Parathyroid adenoma (tissue), 2 donors: ENCODE measurements around the gene TMEM97.

Experiments
- H2AFZ ChIP-seq: fragments of 300-600 bp; sonication (generic); one replicate; pipeline ENCODE4 v1.7.0; 2017; ENCODE audit warnings: antibody characterized with exemption, mild to moderate bottlenecking
- H3K27ac ChIP-seq: fragments of 300-600 bp; sonication (generic); one replicate; pipeline ENCODE4 v1.7.0; 2017
- H3K27me3 ChIP-seq: fragments of 300-600 bp; sonication (generic); one replicate; pipeline ENCODE4 v1.7.0; 2017; ENCODE audit warnings: low read length; ENCODE audit not compliant: control insufficient read depth, insufficient read depth
- H3K36me3 ChIP-seq: fragments of 300-600 bp; sonication (generic); one replicate; pipeline ENCODE4 v1.7.0; 2017; ENCODE audit warnings: low read length; ENCODE audit not compliant: control insufficient read depth, insufficient read depth
- H3K4me1 ChIP-seq: fragments of 300-600 bp; sonication (generic); one replicate; pipeline ENCODE4 v1.7.0; 2017; ENCODE audit warnings: control low read depth
- H3K4me2 ChIP-seq: fragments of 300-600 bp; sonication (generic); one replicate; pipeline ENCODE4 v1.7.0; 2017; ENCODE audit warnings: low read length
- H3K4me3 ChIP-seq: fragments of 300-600 bp; sonication (generic); one replicate; pipeline ENCODE4 v1.7.0; 2017; ENCODE audit warnings: low read depth, low read length
- H3K79me2 ChIP-seq: fragments of 300-600 bp; sonication (generic); one replicate; pipeline ENCODE4 v1.7.0; 2017; ENCODE audit warnings: control low read depth
- H3K9ac ChIP-seq: fragments of 300-600 bp; sonication (generic); one replicate; pipeline ENCODE4 v1.7.0; 2017; ENCODE audit warnings: mild to moderate bottlenecking
- H3K9me3 ChIP-seq: fragments of 300-600 bp; sonication (generic); one replicate; pipeline ENCODE4 v1.7.0; 2017; ENCODE audit warnings: low read length; ENCODE audit not compliant: control insufficient read depth
- TF ChIP-seq, protein P1 (sequence below): fragments of 300-600 bp; sonication (generic); IDR thresholded peaks from one replicate; pipeline ENCODE4 v1.7.0; 2017; ENCODE audit warnings: antibody characterized with exemption, mild to moderate bottlenecking
- donor health status: primary hyperparathyroidism.

The TMEM97 gene

GRCh38 chr17:28357061-28357900 is 38.3 kb downstream of the TMEM97 start, which contains the start of gene POLDIP2:
POLDIP2 (minus strand) TSS chr17:28357527; CDS start chr17:28357448, 79 bp downstream.
- H2AFZ ChIP-seq, result peak within 1 kb of the TSS; percentile 87
- H3K27me3 ChIP-seq, result no peaks in the 10 kb centered on the region
- peak within 1 kb of the TSS; percentile 90 for H3K4me3 ChIP-seq
- peak within 1 kb of the TSS; percentile 68 for H3K27ac ChIP-seq
- peak within 1 kb of the TSS; percentile 68 for H3K9ac ChIP-seq
- H3K36me3 ChIP-seq, result no peaks in the 10 kb centered on the region
- peaks cover 15% of the 10 kb centered on the region for H3K4me1 ChIP-seq
- H3K4me2 ChIP-seq, result peak within 1 kb of the TSS; percentile 96
- peaks cover 15% of the 10 kb centered on the region for H3K79me2 ChIP-seq
- H3K9me3 ChIP-seq, result no peaks in the 10 kb centered on the region
- TF ChIP-seq, protein P1, sequence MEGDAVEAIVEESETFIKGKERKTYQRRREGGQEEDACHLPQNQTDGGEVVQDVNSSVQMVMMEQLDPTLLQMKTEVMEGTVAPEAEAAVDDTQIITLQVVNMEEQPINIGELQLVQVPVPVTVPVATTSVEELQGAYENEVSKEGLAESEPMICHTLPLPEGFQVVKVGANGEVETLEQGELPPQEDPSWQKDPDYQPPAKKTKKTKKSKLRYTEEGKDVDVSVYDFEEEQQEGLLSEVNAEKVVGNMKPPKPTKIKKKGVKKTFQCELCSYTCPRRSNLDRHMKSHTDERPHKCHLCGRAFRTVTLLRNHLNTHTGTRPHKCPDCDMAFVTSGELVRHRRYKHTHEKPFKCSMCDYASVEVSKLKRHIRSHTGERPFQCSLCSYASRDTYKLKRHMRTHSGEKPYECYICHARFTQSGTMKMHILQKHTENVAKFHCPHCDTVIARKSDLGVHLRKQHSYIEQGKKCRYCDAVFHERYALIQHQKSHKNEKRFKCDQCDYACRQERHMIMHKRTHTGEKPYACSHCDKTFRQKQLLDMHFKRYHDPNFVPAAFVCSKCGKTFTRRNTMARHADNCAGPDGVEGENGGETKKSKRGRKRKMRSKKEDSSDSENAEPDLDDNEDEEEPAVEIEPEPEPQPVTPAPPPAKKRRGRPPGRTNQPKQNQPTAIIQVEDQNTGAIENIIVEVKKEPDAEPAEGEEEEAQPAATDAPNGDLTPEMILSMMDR, result peak; percentile 15

DNA sequence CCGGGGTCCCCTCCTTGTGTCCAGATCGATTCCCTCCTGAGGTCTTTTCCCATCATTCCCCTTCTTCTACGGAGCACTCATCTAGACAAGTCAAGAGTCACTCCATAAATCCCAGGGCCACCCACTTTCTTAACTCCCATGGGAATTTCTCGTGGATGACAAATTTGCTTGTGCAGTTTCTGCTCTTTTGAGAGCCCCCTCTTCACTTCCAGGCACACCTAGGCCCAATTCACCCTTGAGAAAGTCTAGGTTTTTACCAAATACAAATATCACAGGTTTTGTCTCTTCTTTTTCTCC is 38.8 kb downstream of the TMEM97 start:
- Histone ChIP-seq H3K36me3 (no peaks in the 10 kb centered on the region), H3K9ac (peak overlapping the region; percentile 21), H3K27ac (peak overlapping the region; percentile 66), H3K27me3 (no peaks in the 10 kb centered on the region), H3K9me3 (no peaks in the 10 kb centered on the region), H3K79me2 (peaks cover 15% of the 10 kb centered on the region), H2AFZ (peak overlapping the region; percentile 87), H3K4me2 (peak overlapping the region; percentile 96), H3K4me1 (peaks cover 15% of the 10 kb centered on the region), H3K4me3 (peak overlapping the region; percentile 90)
- TF ChIP-seq, protein P1, result no peak

DNA sequence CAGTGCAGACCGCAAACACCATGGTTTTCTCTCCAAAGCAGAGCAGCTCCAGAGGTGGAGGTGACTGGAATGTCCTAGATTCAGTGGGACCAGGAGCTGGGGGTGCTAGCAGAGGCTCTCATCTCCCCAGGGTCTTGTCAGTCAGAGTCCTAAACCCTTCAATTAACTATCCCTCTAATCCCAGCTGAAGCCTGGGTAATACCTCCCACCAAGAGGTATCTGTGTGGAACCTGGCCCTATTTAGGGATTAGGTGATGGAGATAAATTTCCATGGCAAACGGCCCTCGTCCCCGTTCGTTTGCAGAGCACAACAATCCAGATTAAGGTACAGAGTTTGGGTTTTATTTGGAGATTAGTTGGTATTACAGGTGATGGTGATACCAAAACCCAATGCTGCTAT is 44.2 kb downstream of the TMEM97 start:
- Histone ChIP-seq H3K36me3 (no peaks in the 10 kb centered on the region), H3K9ac (no peak overlapping the region), H3K79me2 (peaks cover 3% of the 10 kb centered on the region), H3K4me1 (peaks cover 6% of the 10 kb centered on the region), H3K27me3 (no peaks in the 10 kb centered on the region), H3K9me3 (no peaks in the 10 kb centered on the region), H3K4me2 (no peak overlapping the region), H3K27ac (no peak overlapping the region), H3K4me3 (no peak overlapping the region), H2AFZ (no peak overlapping the region)
- TF ChIP-seq, protein P1, result no peak

DNA sequence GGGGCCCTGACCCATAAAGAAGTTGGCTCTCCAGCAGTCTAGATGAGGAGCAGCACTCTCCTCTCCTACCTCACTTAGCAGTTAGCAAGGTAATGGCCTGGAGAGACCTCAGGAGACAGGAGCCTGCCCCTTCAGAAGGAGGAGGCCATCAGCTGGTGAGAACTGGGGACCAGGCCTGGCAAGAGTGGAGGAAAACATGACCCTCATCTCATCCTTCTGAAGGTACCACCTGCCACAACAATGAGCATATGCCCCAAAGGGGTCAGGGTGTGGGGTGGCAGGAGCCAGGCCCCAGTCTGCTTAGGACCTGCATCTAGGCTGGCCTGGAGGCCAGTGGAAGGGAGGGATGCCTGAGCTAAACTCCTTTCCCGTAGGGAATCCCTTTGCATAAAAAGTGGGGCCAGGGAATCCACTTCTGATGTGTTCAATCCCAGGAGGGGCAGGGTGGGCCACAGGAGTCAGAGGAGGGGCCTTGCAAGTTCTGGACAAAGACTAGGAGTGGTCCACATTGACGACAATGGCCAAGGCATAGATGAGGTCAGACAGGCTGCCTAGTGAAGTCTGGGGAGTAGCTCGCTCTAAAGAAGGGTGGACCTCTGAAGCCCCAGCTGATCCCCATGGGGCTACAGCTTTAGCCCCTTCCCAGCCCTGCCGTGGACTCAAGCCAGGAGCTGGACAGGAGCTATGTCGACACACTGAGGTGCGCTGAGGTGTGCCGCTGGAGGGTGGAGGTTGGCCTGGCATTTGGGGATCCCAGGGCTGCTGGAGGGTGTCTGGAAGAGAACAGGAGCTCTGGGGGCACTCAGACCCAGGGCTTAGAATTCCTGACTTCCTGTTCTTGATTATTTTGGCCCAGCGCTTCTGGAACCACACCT is 45.0 kb downstream of the TMEM97 start:
- Histone ChIP-seq H3K4me1 (no peaks in the 10 kb centered on the region), H3K27me3 (no peaks in the 10 kb centered on the region), H3K79me2 (no peaks in the 10 kb centered on the region), H3K27ac (no peak overlapping the region), H3K36me3 (no peaks in the 10 kb centered on the region), H2AFZ (no peak overlapping the region), H3K9ac (no peak overlapping the region), H3K4me2 (no peak overlapping the region), H3K4me3 (no peak overlapping the region), H3K9me3 (no peaks in the 10 kb centered on the region)
- TF ChIP-seq, protein P1, result no peak
